GM12801 (cell line): ENCODE data around the gene PCBP2.

Experiments
- TF ChIP-seq, protein P1 (sequence below): IDR thresholded peaks from one replicate; pipeline ENCODE4 v1.5.1; 2011; ENCODE audit warnings: control low read depth; ENCODE audit not compliant: insufficient read length; ENCODE audit errors: extremely low read depth

PCBP2 gene

DNA sequence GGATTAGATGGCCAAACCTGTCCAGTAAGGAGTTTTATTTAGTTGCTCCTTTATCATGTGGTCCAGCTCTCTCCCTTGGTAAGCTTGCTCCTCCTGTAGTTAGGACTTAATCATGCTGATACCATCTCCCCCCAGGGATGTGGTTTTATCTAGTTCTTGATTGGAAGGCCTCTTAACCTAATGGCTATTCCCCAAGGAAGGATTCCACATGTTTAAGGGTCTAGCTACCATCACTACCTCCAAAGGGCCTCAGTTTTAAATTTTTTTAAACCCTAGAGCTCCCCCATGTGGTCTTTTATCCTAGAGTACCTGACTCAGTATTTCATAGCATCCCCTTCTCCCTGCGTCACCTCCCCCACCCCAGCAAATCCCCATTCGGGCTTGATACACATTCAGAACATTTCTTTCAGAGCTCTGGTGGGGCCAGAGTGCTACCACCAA is 24.9 kb downstream of the PCBP2 start:
- TF ChIP-seq, protein P1, sequence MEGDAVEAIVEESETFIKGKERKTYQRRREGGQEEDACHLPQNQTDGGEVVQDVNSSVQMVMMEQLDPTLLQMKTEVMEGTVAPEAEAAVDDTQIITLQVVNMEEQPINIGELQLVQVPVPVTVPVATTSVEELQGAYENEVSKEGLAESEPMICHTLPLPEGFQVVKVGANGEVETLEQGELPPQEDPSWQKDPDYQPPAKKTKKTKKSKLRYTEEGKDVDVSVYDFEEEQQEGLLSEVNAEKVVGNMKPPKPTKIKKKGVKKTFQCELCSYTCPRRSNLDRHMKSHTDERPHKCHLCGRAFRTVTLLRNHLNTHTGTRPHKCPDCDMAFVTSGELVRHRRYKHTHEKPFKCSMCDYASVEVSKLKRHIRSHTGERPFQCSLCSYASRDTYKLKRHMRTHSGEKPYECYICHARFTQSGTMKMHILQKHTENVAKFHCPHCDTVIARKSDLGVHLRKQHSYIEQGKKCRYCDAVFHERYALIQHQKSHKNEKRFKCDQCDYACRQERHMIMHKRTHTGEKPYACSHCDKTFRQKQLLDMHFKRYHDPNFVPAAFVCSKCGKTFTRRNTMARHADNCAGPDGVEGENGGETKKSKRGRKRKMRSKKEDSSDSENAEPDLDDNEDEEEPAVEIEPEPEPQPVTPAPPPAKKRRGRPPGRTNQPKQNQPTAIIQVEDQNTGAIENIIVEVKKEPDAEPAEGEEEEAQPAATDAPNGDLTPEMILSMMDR, result no peak

- TF ChIP-seq, protein P1, result no peak
These were observed 27.0 kb downstream of the PCBP2 start for GRCh38 chr12:53478865-53479264.

DNA sequence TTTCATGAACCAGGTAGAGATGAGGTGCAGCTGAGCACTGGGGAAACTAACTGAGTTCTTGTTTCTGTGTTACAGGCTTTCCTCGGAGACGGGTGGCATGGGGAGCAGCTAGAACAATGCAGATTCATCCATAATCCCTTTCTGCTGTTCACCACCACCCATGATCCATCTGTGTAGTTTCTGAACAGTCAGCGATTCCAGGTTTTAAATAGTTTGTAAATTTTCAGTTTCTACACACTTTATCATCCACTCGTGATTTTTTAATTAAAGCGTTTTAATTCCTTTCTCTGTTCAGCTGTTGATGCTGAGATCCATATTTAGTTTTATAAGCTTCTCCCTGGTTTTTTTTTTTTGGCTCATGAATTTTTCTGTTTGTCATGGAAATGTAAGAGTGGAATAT is 27.4 kb downstream of the PCBP2 start:
- TF ChIP-seq, protein P1, result no peak

DNA sequence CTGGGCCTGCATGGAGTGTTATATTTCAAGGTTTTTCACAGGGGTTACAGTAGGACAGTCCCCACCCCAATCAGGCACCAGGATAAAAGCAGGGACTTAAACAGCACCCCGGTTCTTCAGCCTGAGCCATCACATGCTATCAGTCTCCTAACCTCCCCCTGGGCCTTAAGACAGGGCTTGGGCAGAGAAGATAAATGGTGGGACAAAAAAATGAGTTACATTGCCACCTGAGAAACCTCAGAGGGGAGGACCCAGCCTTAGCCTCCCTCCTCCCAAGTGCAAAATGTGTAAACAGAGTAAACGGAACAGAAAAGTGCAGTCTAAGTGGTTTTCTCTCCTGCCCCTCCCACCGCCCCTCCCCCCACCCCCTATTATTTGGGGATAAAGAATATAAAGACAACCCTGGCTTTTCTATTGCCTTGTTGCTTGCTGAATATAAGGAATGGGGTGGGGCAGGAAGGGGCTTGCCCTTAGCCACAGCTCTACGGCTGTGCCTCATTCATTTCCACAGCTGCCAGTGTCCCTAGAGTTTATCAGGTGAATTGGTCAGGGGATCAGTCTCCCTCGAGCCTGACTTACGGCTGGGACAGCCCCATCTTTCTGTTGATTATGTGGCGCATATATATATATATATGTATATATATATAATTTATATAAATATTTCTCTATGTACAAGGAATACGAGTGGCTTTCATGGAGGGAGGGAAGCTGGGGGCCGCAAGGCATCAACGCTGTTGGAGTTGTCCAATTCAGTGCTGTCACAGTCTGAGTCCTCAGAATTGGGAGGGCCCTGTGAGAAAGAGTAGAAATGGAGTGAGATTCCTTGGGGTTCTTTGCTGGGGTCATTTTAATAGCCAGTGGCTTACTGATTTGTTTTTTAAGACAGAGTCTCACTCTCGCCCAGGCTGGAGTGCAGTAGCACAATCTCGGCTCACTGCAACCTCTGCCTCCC is 28.9 kb downstream of the PCBP2 start:
- TF ChIP-seq, protein P1, result no peak

DNA sequence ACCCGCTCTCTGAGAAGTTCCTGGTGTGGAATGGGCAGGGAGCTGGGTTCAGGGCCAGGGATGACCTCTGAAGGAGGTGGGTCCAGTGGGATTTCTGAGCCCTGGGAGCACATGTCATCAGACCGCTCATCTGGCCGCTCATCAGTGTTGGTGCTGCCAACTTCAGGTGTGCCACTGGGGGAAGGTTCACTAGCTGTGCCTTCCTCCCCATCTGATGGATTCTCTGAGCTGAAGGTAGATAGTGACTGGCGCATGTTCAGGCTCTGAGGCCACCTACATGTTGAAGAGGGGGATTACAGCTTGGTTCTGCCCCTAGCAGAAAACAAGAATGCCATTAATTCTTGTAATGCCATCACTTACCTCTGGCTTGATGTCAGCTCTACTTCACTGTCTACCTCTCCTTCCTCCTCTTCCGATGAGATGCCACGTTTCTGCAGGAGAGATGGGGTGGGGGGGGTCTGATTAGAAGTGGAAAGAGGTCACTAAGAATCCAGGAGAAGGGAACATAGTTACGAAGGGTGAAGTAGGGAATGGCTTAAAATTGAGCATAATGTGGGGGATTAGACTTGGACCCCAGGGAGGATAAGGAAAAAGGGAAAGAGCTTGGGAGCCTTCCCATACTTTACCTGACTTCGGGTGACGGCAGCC is 30.2 kb downstream of the PCBP2 start:
- TF ChIP-seq, protein P1, result no peak

GRCh38 chr12:53482626-53483168 is 30.8 kb downstream of the PCBP2 start:
- TF ChIP-seq, protein P1, result no peak
